HepG2 (cell line): ENCODE results near the gene RAD9A. TPM values are rescaled to one million over a fixed set of nuclear protein-coding genes. Genes with fewer than 3 reads are reported as not detected.
A peak's percentile ranks its signal among the peaks of the same experiment; 100 is the strongest.

ENCODE experiments used
- ATAC-seq: fragments of 200-7000 bp; cut with Tn5 transposase; 3 replicates; pipeline ENCODE4 v1.9.1; 2020; ENCODE audit warnings: mild to moderate bottlenecking, moderate library complexity
- BruUV-seq: library from RNA; stranded (reverse); fragments of 400-500 nt; replicated peaks from 2 replicates; lab custom pipeline; 2021; lab: Mats Ljungman, UMichigan
- CTCF ChIA-PET: fragments of 300-600 bp; formaldehyde crosslinking; extraction: SDS; loops from one replicate; lab custom pipeline; 2021; ENCODE audit warnings: low total read pairs, inconsistent platforms, low intra/inter-chr PET ratio; lab: Yijun Ruan, JAX
- POLR2A ChIA-PET: fragments of 350-600 bp; sonication (Branson Sonifier 250); formaldehyde crosslinking; loops from one replicate; lab custom pipeline; 2020; ENCODE audit warnings: antibody characterized with exemption, inconsistent platforms; lab: Yijun Ruan, JAX
- DNase-seq: peaks from one replicate; pipeline ENCODE4 v3.0.0-alpha.2; 2015; ENCODE audit warnings: low spot score
- FAIRE-seq: peaks from 3 replicates; lab custom pipeline; 2011; peaks lifted over from hg19 to GRCh38; lab: Jason Lieb, UNC
- H2AFZ ChIP-seq: one replicate; pipeline ENCODE4 v1.6.1; 2011; ENCODE audit warnings: low read length, inconsistent platforms
- H3K27ac ChIP-seq: fragments of 300-600 bp; 3 replicates; pipeline ENCODE4 v1.8.0; 2011; ENCODE audit warnings: mixed run types, mild to moderate bottlenecking, mixed read lengths, low read length, inconsistent platforms; ENCODE audit not compliant: insufficient read depth; ENCODE audit errors: extremely low read length
- H3K27me3 ChIP-seq, 2 experiments: fragments of 200-600 bp in 1 of 2; 2 replicates in 1 of 2; 3 replicates in 1 of 2; pipeline versions ENCODE4 v1.6.0 to v1.8.0; 2011; ENCODE audit warnings: low read length in 2 of 2, mild to moderate bottlenecking in 2 of 2, moderate library complexity in 2 of 2, inconsistent platforms in 1 of 2; ENCODE audit not compliant: insufficient read depth in 2 of 2, control insufficient read depth in 1 of 2
- H3K36me3 ChIP-seq, 2 experiments: fragments of 200-600 bp in 1 of 2; replicated peaks in 1 of 2; 2 replicates in 1 of 2; 3 replicates in 1 of 2; pipeline versions ENCODE4 v1.5.1 to v1.8.0; 2011; ENCODE audit warnings: low read length in 2 of 2, inconsistent platforms in 1 of 2; ENCODE audit not compliant: insufficient read depth in 2 of 2, control insufficient read depth in 1 of 2
- H3K4me1 ChIP-seq: 2 replicates; pipeline ENCODE4 v1.5.1; 2012; ENCODE audit warnings: low read length, inconsistent platforms; ENCODE audit not compliant: insufficient read depth
- H3K4me2 ChIP-seq: 2 replicates; pipeline ENCODE4 v1.6.0; 2011; ENCODE audit warnings: low read depth, low read length, inconsistent platforms
- H3K4me3 ChIP-seq, 3 experiments: fragments of 200-600 bp in 1 of 3; sonication (generic), shearing (Covaris generic) in 1 of 3; replicated peaks in 1 of 3; 2 replicates each; pipeline ENCODE4 v1.5.1; 2011 to 2016; ENCODE audit warnings: low read length in 3 of 3, inconsistent platforms in 2 of 3, low read depth in 2 of 3, mild to moderate bottlenecking in 2 of 3, control low read depth in 1 of 3, mixed read lengths in 1 of 3; ENCODE audit not compliant: insufficient read depth in 1 of 3
- H3K79me2 ChIP-seq: one replicate; pipeline ENCODE4 v1.6.1; 2011; ENCODE audit warnings: low read length, inconsistent platforms; ENCODE audit not compliant: insufficient read depth
- H3K9ac ChIP-seq: 2 replicates; pipeline ENCODE4 v1.6.0; 2011; ENCODE audit warnings: mild to moderate bottlenecking, low read depth, low read length, inconsistent platforms; ENCODE audit not compliant: insufficient read depth
- H3K9me3 ChIP-seq: 2 replicates; pipeline ENCODE4 v1.5.1; 2012; ENCODE audit warnings: mild to moderate bottlenecking, low read length
- H4K20me1 ChIP-seq: 2 replicates; pipeline ENCODE4 v1.6.0; 2011; ENCODE audit warnings: inconsistent platforms, mild to moderate bottlenecking, low read length, moderate library complexity; ENCODE audit not compliant: insufficient read depth
- ADNP ChIP-seq: sonication (generic); formaldehyde crosslinking; IDR thresholded peaks from 2 replicates; pipeline ENCODE4 v1.4.0; 2020; ENCODE audit warnings: missing genetic modification reagents
- MEIS1 ChIP-seq: sonication (generic); formaldehyde crosslinking; IDR thresholded peaks from 2 replicates; pipeline ENCODE4 v1.9.0; 2021; ENCODE audit warnings: mild to moderate bottlenecking, missing genetic modification reagents, moderate library complexity, borderline replicate concordance
- MYC ChIP-seq: sonication (generic); formaldehyde crosslinking; IDR thresholded peaks from 2 replicates; pipeline ENCODE4 v1.9.0; 2021; ENCODE audit warnings: missing genetic modification reagents, borderline replicate concordance
- NBN ChIP-seq: fragments of 450-650 bp; conservative IDR thresholded peaks from 2 replicates; pipeline ENCODE4 v1.6.1; 2017
- NCOR1 ChIP-seq: fragments of 200-600 bp; sonication (generic); IDR thresholded peaks from 2 replicates; pipeline ENCODE4 v1.7.0; 2017; ENCODE audit warnings: antibody characterized with exemption, low read length, borderline replicate concordance
- PHF20 ChIP-seq: sonication (generic); formaldehyde crosslinking; IDR thresholded peaks from 2 replicates; pipeline ENCODE4 v1.5.0; 2020; ENCODE audit warnings: mild to moderate bottlenecking, missing genetic modification reagents
- RXRA ChIP-seq: sonication (generic); formaldehyde crosslinking; IDR thresholded peaks from 2 replicates; pipeline ENCODE4 v1.5.1; 2020; ENCODE audit warnings: missing genetic modification reagents
- SKIL ChIP-seq: sonication (generic); formaldehyde crosslinking; IDR thresholded peaks from 2 replicates; pipeline ENCODE4 v1.8.0; 2022; ENCODE audit warnings: missing genetic modification reagents, mild to moderate bottlenecking, moderate library complexity, borderline replicate concordance
- SP5 ChIP-seq: IDR thresholded peaks from 2 replicates; pipeline ENCODE4 v1.6.1; 2016; ENCODE audit warnings: low read depth, borderline replicate concordance
- TBX2 ChIP-seq: sonication (generic); formaldehyde crosslinking; IDR thresholded peaks from 2 replicates; pipeline ENCODE4 v1.5.0; 2020; ENCODE audit warnings: missing genetic modification reagents, mild to moderate bottlenecking, borderline replicate concordance
- ZEB1 ChIP-seq: IDR thresholded peaks from 2 replicates; pipeline ENCODE4 v1.6.1; 2012; ENCODE audit warnings: mild to moderate bottlenecking, low read depth, inconsistent platforms; ENCODE audit not compliant: insufficient replicate concordance
- ZNF674 ChIP-seq: sonication (generic); formaldehyde crosslinking; IDR thresholded peaks from 2 replicates; pipeline ENCODE4 v1.5.0; 2020; ENCODE audit warnings: low read depth, mild to moderate bottlenecking, missing genetic modification reagents
- ZNF775 ChIP-seq: sonication (generic); formaldehyde crosslinking; IDR thresholded peaks from 2 replicates; pipeline ENCODE4 v1.4.0; 2020; ENCODE audit warnings: missing genetic modification reagents, mild to moderate bottlenecking, moderate library complexity, borderline replicate concordance
- ZNF777 ChIP-seq: sonication (generic); formaldehyde crosslinking; IDR thresholded peaks from 2 replicates; pipeline ENCODE4 v1.4.0; 2020; ENCODE audit warnings: missing genetic modification reagents
- WGBS: methylation state at CpG from one replicate; pipeline ENCODE4 v1.1.6; 2017; ENCODE audit warnings: low lambda C conversion rate; 5-methylcytosine and 5-hydroxymethylcytosine counted together
- in situ Hi-C: cut with HindIII; loops from 2 replicates; pipeline ENCODE4 v1.10.0; 2017; ENCODE audit warnings: low pct_unique_long_range_greater_than_20kb; ENCODE audit not compliant: extremely low pct_ligation_motif_present
- intact Hi-C: fragments of 100-400 bp; cut with micrococcal nuclease; formaldehyde crosslinking; loops from one replicate; pipeline ENCODE4 v1.10.0; 2022; ENCODE audit not compliant: unreplicated experiment
- polyA plus RNA-seq, 8 experiments: library from polyadenylated mRNA; depleted of rRNA in 3 of 8; stranded (reverse) in 7 of 8; unstranded in 1 of 8; fragments of >200 nt; fragmentation: Illumina TruSeq in 4 of 8; extraction: Trizol in 4 of 8; gene quantifications; 2 replicates each; pipeline versions ENCODE4 v1.2.1 to v1.2.3, GENCODE V29; 2011 to 2016; ENCODE audit warnings: low read depth in 4 of 8, missing spikeins in 1 of 8, mixed read lengths in 1 of 8; ENCODE audit not compliant: insufficient read depth in 1 of 8
- total RNA-seq, 5 experiments: library from RNA; depleted of rRNA; stranded (reverse); fragments of >200 nt; fragmentation: Illumina TruSeq; extraction: Trizol; gene quantifications; 2 replicates each; pipeline ENCODE4 v1.2.3, GENCODE V29; 2016; ENCODE audit warnings: low read depth in 1 of 5
- TF ChIP-seq, protein P1 (sequence below): sonication (generic); formaldehyde crosslinking; IDR thresholded peaks from 2 replicates; pipeline ENCODE4 v1.4.0; 2020; ENCODE audit warnings: mild to moderate bottlenecking, missing genetic modification reagents

The RAD9A gene
- total and polyA plus RNA-seq, 2 of the 13 experiments (the other 11 are each of a cell fraction or from before 2014, with no cell fraction given) = 10.1 to 15.7 TPM

- TF ChIP-seq, protein P1, sequence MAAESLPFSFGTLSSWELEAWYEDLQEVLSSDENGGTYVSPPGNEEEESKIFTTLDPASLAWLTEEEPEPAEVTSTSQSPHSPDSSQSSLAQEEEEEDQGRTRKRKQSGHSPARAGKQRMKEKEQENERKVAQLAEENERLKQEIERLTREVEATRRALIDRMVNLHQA = no peak
- TF ChIP-seq NCOR1 = 0 out of 2 replicates have a peak, but pooled peaks have one; percentile 31
Measured at GRCh38 chr11:67405688-67406339, 14.0 kb downstream of the RAD9A start (continued).

- H3K4me3 ChIP-seq = no peak overlapping the region
- no peaks in the 10 kb centered on the region for H4K20me1 ChIP-seq
- intact Hi-C loops (no loop called here), in situ Hi-C loops (no loop called here)
- H3K36me3 ChIP-seq = no peaks in the 10 kb centered on the region
- ChIA-PET CTCF (no interaction called here), POLR2A (interaction anchor here (1.5 to 2.2 kb wide), 2 partner anchors 14 to 62 kb away, joined by 6 to 8 read pairs; no protein-coding TSS in a partner anchor)
- H2AFZ ChIP-seq = no peak overlapping the region
- TF ChIP-seq SKIL (CRISPR knock-in tag) (no peak), RXRA (CRISPR knock-in tag) (0 out of 2 replicates have a peak, but pooled peaks have one; percentile 16), NBN (no peak), SP5 (CRISPR knock-in tag) (no peak), ZEB1 (no peak), ZNF777 (CRISPR knock-in tag) (no peak), MEIS1 (CRISPR knock-in tag) (no peak), TBX2 (CRISPR knock-in tag) (no peak), ADNP (CRISPR knock-in tag) (no peak), ZNF674 (CRISPR knock-in tag) (no peak), ZNF775 (no peak), MYC (peak; percentile 21; the same call in 1 of the 2 replicates), PHF20 (CRISPR knock-in tag) (no peak)
- no peaks in the 10 kb centered on the region for H3K79me2 ChIP-seq
- no peak overlapping the region for H3K9ac ChIP-seq
- FAIRE-seq (no peak), DNase-seq (no peak), ATAC-seq (no peak)
- no TSS peak for BruUV-seq
- WGBS = 52% methylated on average over 7 of the region's 18 CpGs
- no peaks in the 10 kb centered on the region for H3K9me3 ChIP-seq
- peaks cover 68% of the 10 kb centered on the region for H3K4me1 ChIP-seq
- H3K27me3 ChIP-seq = peaks cover 2 to 14% of the 10 kb centered on the region in 2 experiments; a peak in 3 of 5 replicates
- H3K4me2 ChIP-seq = no peak overlapping the region
- H3K27ac ChIP-seq = no peak overlapping the region
Measured at GRCh38 chr11:67406420-67406968, 14.7 kb downstream of the RAD9A start.
